HG02884 (cell line): ENCODE data around the gene C5orf63.
"Not testable (repeated sequence)": the region's sequence is repeated elsewhere in the genome, so short reads cannot be mapped to it uniquely, and the experiment has no call there.

Experiments used
- ATAC-seq: cut with Tn5 transposase; IDR thresholded peaks from one replicate; pipeline ENCODE4 v1.9.1; 2021; ENCODE audit warnings: mild to moderate bottlenecking, moderate library complexity; ENCODE audit not compliant: unreplicated experiment

Gene C5orf63

DNA sequence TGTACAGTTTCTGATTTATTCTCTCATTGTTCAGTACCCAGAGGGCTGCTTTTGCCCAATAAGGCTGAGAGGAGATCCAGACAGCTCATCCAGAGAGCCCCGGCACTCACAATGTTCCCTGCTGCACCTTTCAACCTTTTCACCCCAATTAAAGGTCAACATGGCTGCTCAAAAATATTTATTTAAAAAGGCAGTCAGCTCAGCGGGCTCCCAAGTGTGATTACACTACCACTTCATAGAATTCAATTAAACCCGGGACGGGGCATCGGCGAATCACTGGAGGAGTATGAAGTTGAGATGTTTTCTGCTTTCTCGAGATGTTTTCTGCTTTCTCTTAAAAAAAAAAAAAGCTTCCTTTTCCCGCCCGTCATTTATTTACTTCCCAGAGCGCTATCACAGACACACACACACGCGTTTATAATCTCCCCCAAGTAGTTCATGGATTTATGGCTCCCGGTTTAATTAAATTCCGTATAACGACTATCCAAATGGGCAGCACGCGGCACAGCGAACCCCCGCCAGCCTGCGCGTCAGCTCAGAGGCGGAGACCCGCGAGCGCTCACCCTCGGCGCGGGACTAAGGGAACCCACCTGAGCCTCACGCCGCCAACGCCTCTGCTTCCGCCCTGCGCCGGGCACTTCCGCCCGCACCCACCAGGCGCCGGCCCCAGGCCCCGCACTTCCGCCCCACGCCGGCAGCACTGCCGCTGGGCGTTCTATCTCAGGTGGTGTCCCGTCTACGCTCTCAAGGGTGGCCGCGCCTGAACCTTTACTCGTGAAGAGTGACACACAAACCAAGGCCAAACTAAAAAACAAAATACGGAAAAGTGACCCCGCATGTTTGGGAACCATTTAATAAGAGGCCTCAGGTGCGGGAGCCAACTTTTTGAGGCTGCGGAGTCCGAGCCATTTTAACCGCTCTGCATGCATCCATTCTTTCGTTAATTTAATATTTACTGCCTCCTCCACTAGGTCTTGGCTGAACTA lies at the start of gene C5orf63:
C5orf63 (minus strand) TSS at position 642 of the 986 bp plus-strand sequence. CDS start 14,507 bp downstream, outside the sequence.
- ATAC-seq = peak; percentile 98

DNA sequence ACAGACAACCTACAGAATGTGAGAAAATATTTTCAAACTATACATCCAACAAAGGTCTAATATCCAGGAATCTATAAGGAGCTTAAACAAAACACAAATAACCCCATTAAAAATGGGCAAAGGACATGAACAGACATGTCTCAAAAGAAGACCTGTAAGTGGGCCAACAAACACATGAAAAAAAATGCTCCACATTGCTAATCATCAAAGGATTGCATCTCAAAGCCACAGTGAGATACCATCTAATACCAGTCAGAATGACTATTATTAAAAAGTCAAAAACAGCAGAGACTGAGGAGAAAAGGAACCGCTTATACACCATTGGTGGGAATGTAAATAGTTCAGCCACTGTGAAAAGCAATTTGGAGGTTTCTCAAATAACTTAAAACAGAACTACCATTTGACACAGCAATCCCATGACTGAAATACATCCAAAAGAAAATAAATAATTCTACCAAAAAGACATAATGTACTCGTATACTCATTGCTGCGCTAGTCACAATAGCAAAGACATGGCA lies 39.1 kb upstream of the C5orf63 start:
- no peak for ATAC-seq

DNA sequence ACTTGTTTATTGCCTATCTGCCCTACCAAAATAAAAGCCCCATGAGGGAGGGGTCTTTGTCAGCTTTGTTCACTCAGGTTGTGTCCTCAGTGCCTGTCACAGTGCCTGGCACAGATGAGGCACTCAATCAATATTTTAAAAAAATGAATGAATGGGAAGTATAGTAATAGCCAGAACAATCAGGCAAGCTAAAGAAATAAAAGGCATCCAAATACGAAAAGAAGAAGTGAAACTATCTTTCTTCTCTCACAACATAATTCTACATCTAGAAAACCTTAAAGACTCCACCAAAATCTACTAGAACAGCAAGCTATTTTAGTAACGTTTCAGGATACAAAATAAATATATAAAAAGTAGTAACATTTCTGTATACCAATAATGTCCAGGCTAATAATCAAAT lies 37.8 kb upstream of the C5orf63 start:
- ATAC-seq = peak; percentile 93

DNA sequence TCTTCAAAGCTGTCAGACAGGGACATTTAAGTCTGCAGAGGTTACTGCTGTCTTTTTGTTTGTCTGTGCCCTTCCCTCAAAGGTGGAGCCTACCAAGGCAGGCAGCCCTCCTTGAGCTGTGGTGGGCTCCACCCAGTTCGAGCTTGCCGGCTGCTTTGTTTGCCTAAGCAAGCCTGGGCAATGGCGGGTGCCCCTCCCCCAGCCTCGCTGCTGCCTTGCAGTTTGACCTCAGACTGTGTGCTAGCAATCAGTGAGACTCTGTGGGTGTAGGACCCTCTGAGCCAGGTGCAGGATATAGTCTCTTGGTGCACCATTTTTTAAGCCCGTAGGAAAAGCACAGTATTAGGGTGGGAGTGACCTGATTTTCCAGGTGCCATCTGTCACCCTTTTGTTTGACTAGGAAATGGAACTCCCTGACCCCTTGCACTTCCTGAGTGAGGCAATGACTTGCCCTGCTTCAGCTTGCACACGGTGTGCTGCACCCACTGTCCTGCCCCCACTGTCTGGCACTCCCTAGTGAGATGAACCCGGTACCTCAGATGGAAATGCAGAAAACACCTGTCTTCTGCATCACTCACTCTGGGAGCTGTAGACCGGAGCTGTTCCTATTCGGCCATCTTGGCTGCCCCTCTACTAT lies 35.4 kb upstream of the C5orf63 start:
- not testable (repeated sequence) for ATAC-seq

DNA sequence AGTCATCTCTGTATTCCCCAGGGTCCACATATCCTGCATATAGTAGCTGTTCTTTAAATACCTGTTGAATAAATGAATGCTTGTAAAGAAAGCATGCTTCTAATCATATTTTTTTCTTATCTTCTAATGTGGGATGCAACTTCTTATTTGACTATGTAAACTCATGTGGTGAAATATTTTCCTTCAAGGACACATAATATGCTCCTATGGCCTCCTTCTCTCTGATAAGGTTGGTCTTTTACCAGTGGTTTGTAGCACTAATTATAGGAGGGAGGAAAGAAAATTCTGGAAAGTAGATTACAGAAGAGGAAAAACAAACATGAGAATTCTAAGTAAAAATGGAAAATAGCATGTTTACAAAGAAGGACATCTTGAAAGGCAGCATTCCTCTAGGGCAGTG lies 28.6 kb upstream of the C5orf63 start:
- ATAC-seq = no peak

DNA sequence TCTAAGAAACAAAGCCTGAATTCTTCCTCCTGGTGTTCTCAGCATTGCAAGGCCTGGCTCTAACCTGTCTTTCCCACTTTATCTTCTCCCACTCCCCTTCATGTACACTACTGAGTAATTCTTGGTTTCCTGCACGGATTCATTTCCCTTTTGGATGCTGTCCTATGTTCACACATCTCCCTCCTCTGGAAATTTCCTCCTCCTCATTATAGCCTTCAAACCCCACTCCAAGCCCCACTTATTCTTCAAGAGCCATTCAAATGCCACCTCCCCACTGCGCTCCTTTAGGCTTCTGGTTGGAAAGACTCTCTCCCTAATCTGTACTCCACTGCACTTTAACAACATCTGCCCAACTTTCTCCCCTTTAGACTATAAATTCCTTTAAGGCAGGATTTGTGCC lies 28.2 kb upstream of the C5orf63 start:
- ATAC-seq = no peak

DNA sequence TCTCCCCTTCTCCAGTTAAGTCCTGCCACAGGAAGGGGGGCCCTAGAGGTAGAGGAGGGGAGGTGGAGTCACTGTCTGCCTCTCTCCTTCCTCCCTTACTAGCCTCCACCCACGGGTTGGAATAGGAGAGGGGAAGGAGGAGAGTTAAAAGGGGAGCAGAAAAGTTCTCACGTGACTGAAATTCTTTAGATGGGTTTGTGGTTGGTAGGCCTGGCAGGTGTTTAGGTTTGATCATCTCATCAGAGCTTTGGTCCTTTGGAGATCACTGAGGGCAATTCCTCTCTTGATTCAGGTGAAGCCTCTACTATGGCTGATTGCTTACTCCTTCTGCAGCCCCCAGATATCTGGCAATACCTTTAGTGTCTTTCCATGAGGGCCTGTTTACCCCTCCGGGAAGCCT lies 24.9 kb upstream of the C5orf63 start:
- ATAC-seq = no peak

DNA sequence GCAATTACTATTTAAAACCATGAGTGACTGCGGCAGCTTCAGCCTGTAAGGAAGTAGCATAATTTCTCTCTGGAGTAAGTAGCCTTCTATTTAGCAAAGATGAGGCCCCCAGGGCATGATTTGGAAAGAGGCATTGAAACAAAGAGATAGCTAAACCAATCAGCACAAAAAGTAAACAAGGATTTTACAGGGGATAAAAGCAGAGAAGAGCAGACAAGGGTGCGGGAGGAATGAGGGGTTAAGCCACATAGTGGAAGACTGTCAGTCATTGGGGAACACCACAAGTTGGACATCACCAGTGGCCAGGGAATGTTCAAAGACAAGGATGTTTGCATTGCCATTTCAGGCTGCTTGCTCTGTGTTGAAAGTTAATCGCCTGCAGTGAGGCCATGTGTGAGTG lies 24.0 kb upstream of the C5orf63 start:
- no peak for ATAC-seq

DNA sequence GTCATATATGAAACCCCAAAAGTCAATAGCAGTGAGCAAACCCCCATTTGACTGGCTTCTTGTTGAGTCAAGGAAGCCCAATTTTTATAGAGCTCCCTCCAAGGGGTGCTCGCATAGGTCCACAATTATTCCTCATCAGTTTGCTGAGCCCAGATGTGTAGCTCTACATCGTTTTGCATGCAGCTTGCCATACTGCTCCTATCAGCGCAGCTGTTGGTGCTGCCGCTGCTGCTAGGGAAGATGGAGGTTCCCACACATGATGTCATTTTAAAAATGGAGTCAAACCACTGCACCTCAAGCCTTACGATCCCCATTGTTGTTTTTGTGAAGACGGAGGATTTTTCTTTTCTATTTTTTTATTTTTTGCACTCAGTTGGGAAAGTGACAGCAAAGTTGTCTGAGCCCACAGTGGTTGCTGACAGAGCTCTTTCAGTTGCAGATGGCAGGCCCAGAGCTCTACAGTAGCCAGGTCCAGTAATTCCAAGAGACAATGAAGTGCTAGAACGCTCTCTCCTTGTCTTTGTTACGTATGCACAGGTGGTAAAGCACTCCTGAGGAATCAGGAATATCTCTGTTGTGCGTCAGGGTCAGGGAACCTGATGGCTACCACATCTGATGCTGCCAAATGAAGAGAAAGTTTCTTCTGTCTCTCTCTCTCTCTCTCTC lies 23.2 kb upstream of the C5orf63 start:
- ATAC-seq = no peak

DNA sequence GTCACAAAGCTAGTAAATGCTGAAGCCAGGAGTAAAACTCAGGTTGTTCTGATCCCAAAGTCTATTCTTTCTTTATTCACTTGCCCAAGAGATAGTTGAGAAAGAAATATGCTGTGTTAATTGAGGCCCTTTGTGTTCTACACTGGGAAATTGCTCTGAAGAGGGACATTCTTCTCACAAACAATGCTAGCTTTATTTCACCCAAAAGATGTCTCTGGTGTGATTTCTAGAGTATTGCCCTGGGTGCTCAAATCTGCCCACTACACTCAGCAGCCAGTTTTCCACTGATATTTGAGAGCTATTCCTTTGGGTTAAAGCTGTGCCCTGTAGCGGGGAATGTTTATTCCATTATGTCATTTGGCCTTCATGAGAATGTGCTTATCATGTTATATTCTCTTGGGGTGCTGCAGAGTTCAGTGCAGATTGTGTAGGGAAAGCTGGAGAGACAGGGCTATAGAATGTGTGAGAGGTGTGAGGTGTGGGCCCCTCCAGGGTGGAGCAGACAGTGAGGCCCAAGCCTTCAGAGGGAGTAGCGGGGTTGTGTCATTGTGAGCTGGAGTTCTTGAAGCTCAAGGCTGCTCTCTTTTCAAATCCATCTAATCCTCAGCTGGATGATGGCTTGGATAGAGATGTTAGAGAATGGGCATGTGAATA lies 21.0 kb upstream of the C5orf63 start:
- ATAC-seq = no peak

DNA sequence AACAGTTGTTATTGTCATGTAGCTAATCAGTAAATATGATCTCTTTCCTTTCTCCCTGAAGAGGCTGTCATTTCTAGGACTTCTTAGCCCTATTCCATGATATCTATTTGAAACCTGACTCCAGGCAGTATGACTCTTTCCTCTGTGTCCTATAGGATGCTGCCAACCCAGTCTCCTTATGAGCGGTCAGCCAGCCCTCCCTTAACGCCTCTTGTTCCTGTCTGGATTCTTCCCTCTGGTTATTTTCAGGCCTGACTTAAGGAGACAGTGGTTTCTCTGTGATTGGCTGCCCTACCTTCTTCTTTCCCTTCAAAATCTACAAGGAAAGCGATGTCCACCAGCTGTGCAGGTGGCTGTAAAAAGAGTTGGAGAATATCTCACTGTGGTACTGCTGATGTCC lies 19.4 kb upstream of the C5orf63 start:
- ATAC-seq = no peak

DNA sequence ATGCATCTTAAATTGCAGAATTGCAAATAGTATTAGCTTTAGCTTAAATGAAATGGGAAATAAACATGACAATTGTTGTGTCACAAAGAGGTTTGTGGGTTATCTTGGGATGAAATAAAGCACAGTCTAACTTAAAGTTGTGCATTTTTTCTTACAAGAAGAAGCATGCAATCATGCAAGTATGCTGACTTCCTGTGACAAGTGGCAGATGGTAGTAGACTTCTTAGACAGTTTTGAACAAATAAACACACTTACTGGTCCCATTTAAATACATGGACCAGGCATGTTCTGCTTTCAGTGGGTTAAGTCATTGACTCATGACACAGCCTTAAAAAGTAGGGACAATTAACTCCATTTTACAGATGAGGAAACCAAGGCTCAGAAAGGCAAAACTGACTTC lies 15.9 kb upstream of the C5orf63 start:
- ATAC-seq = no peak

DNA sequence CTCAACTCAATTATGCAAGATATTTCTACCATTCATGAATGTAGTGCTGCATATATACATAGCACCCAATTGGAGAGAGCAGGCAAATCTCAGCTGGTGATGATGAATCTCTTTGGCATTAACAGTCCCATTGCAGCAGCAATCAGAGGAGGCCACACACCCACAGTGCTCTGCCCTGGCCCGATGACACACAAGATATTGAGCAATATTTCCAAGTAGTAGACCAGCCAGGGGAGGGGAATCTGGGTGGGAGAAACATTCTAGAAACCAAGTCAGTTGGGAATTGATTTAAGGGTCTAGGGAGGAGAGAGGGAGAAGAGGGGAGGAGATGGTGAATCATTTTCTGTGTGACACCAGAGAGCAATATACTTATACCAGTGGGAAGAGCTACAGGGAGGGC lies 14.9 kb upstream of the C5orf63 start:
- ATAC-seq = no peak

DNA sequence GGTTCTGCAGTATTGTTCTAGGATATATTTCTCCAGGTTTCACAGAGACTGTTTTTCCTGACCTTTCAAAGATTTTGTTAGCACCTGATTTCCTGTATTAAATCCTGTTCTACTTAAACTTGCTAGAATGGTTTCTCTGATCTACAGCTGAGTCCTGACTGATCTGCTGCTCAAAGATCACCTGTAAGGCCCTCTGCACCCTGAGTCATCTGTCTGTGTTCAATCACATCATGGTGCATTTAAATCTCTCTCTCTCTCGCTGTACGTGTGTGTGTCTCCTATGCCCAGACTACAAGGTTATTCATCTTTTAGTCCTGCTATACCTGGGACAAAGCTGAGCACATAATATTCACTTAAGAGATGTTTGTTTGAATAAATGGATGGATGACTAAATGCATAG lies 13.3 kb upstream of the C5orf63 start:
- no peak for ATAC-seq

DNA sequence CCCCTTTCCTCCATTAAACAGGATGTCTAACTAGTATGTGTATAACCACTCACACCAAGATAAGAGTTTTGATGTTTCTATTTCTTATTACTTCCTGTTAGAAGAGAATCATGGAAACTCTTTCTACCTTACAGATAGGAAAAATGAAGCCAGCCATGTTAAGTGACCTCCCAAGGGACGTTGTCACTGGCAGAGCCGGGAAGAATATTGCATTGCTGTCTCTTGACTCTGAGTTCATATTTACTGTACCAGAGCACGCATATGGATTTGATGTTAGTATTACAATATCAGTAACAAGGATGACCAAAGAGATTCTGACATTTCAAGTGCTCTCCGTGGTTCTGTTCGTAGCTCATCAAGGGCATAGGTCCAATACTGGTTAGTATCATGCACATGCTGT lies 12.5 kb upstream of the C5orf63 start:
- no peak for ATAC-seq

DNA sequence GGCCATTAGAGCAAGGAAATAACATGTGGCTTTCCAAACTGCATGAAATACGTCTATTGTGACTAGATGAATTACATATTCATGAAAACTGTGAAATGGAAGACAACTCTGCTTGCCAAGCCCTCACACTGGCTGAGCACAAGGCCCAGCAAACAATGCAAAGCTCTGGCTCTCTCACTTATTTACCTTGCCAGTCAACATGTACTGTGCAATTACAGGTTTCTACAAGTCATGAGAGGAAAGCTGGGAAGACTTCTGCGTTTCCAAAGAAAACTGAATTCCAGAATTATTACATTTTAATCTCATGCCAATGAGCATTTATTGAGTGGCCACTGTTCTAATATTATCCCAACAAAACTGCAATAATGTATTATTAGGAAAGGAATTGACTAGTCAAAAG lies 12.1 kb upstream of the C5orf63 start:
- no peak for ATAC-seq

DNA sequence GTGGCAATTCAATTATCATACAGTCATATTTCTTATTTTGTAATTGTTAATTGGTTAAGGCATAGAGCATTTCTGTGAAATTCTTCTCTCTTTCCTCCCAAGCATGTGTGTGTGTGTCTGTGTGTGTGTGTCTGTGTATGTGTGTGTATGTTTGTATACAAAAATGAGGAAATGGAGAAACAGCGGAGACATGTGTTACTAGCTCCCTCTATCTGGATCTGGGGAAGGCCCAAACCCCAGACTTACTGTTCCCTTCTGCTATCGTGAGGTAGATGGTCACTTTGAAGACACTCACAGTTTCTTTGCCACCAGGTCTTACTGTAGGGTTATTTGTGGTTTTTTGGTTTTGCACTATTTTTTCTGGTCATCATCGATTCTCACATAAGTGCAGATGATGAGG lies 11.4 kb upstream of the C5orf63 start:
- ATAC-seq = no peak

DNA sequence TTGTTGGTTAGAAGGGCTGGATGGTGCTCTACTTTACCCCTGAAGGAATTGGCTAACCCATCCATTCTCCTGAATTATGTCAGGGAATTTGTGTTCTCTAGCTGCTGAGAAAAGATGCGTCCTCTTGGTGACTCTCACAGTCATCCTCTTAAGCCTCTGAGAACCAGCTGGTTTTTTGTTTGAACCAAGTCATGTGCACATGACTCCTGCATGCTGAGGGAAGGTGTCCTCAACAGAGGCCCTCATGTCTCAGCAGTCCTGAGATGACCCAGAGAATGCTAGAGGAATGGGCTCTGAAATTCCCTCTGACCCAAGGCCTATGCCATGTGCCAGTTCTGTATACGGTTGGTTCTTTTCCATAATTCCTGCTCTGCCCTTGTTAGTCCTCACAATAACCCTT lies 10.4 kb upstream of the C5orf63 start:
- no peak for ATAC-seq

DNA sequence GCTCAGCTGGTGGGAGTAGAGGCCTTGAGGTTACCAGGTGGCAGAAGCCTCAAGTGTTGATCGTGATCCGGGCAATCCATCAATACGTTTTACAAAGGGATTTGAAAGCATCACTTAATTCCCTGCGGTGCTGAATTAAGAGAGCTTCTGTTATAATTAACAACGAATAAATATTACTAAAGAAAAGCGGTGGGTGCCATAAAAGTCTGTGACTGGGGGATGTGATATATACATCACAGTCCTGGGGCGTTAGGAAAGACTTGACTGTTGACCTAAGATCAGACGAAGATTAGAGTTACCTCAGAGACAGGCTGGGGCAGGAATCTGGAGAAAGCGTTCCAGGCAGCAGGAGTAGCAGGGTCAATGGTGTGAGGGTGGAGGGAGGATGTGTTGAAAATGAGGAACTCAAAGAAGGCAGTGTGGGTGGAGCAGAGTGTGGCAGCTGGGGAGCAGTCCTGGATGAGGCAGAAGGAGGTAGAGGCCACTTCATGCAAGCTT lies 6.7 kb upstream of the C5orf63 start:
- ATAC-seq = no peak

DNA sequence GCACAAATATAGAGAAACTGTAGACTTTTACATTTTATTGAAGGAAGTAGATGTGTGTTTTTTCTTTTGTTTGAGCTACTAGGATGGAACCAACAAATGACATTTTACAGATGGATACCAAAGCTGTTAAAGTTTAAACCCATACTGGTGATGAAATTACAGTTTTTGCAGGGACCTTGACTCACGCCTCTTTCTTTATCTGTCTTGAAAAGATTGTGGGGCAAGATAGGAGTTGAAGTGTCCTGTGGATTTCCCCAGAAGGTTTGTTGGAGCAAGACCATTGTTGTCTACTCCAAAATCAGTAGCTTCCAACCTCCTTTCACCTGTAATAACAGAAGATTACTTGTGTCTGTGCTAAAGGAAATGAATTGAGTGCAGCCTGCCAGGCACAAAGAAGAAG lies 4.1 kb upstream of the C5orf63 start:
- no peak for ATAC-seq
